K562 (cell line): Measurements from ENCODE around the gene SLC2A13.

Source experiments
- BRD4 ChIP-seq: fragments of 200-600 bp; sonication (generic); IDR thresholded peaks from 2 replicates; pipeline ENCODE4 v1.6.1; 2017; ENCODE audit warnings: inconsistent platforms
- PHB2 ChIP-seq: fragments of 450-650 bp; IDR thresholded peaks from 2 replicates; pipeline ENCODE4 v1.6.1; 2017; ENCODE audit warnings: low read depth
- TF ChIP-seq, protein P1 (sequence below): sonication (generic); formaldehyde crosslinking; IDR thresholded peaks from 2 replicates; pipeline ENCODE4 v1.8.1; 2023; ENCODE audit warnings: mild to moderate bottlenecking, missing genetic modification reagents

DNA sequence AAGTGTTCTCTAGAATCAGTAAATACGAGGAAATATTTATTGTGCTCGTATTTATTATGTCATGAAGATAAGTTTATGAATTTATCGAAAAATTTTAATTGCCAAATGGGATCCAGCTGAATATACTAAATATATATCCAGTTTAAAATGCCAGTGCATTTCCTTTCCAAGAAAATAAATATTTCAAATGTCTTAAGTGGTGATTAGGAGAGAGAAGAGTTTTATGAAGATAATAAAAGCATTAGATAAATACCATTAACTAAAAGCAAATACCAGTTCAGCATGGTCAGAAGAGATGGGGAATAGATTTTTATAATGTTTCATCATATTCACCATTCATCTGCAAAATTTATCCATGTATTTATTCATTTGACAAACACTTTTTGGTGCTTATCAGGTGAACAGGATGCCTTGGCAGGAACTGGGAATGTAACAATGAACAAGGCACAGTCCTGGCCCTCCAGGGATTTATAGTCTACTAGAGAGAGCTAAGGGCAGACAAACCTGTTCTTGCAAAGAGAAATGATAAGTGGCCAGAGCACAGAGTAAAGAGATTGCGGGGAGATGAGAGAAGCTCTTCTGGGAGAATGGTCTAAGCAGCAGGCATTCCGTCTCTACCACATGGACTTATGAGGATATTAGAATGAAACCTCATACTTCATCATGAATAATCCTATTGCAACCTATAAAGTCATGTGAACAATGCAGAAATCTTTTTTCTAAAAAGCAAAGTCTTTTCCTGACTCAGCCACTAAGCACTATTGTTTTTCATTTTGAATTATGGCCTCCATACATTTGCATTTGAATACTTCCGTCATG lies 342.6 kb downstream of the SLC2A13 start:
- no peak for TF ChIP-seq BRD4
- no peak for TF ChIP-seq PHB2
- TF ChIP-seq, protein P1, sequence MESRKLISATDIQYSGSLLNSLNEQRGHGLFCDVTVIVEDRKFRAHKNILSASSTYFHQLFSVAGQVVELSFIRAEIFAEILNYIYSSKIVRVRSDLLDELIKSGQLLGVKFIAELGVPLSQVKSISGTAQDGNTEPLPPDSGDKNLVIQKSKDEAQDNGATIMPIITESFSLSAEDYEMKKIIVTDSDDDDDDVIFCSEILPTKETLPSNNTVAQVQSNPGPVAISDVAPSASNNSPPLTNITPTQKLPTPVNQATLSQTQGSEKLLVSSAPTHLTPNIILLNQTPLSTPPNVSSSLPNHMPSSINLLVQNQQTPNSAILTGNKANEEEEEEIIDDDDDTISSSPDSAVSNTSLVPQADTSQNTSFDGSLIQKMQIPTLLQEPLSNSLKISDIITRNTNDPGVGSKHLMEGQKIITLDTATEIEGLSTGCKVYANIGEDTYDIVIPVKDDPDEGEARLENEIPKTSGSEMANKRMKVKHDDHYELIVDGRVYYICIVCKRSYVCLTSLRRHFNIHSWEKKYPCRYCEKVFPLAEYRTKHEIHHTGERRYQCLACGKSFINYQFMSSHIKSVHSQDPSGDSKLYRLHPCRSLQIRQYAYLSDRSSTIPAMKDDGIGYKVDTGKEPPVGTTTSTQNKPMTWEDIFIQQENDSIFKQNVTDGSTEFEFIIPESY (CRISPR knock-in tag) = no peak
